ENCODE results near the gene ECE2.

The ECE2 gene

DNA sequence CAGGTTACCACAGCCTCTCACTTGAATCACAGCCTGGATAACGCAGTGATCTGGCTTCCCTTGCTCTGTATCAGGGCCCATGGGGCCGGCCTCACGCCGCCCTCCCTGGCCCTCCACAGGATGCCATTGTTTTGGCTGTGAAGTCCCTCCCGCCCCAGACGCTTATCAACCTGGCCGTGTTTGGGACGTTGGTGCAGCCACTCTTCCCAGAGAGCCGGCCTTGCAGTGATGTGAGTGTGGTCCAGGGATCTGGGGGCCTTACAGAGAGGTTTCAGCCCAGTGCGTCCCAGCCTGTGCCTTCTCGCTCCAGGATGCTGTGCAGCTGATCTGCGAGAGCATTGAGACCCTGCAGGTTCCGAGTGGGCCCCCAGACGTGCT is 39.8 kb upstream of the ECE2 start:
- H3K27me3 Mint-ChIP-seq = peaks cover 16% of the 10 kb centered on the region
- H3K9me3 Mint-ChIP-seq = peaks cover 2% of the 10 kb centered on the region
- no peak for DNase-seq (ENCODE audit: low spot score in 2 of 2)
- peaks cover 6% of the 10 kb centered on the region for H3K4me1 Mint-ChIP-seq
- peaks cover 2% of the 10 kb centered on the region for H3K36me3 Mint-ChIP-seq
- no peak for ATAC-seq (ENCODE audit: low read depth)
- H3K4me3 Mint-ChIP-seq = no peak overlapping the region
- no peak overlapping the region for H3K27ac Mint-ChIP-seq

DNA sequence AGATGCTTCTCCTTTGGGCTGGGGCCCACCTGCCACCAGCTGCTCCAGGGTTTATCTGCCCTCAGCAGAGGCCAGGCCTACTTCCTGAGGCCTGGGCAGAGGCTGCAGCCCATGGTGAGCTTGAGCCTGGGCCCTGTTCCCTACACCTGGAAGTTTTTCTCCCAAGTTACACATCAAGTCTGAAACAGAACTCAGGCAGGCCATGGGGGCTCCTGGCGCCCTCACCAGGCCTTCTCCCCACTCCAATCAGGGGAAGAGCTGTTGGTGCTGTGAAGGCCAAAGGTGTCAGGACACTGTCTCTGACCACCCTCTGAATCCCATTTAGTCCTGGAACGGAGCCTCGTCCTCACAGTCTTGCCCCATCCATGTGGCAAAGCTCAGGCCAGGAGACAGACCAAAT is 39.2 kb upstream of the ECE2 start:
- H3K4me1 Mint-ChIP-seq = peaks cover 3% of the 10 kb centered on the region
- H3K4me3 Mint-ChIP-seq = no peak overlapping the region
- no peak for DNase-seq (ENCODE audit: low spot score in 2 of 2)
- no peak for ATAC-seq (ENCODE audit: low read depth)
- H3K27me3 Mint-ChIP-seq = peaks cover 11% of the 10 kb centered on the region
- peaks cover 2% of the 10 kb centered on the region for H3K36me3 Mint-ChIP-seq
- H3K27ac Mint-ChIP-seq = no peak overlapping the region
- peaks cover 2% of the 10 kb centered on the region for H3K9me3 Mint-ChIP-seq

DNA sequence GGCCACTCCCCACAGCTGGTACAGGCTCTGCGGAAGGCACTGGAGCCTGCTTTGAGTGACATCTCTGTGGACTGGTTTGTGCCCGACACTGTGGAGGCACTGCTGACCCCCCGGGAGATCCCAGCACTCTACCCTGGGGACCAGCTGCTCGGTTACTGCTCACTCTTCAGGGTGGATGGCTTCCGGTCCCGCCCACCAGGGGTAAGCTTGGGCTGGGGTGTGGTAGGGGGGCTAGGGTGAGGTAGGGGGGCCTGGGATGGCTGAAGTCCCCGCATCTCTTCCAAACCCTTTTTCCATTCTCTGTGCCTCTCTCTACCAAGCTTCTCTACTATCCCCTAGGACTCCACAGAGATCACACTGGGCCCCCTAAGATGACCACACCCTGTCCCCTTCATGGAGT is 38.6 kb upstream of the ECE2 start:
- Mint-ChIP-seq H3K9me3 (peaks cover 2% of the 10 kb centered on the region), H3K27ac (no peak overlapping the region), H3K36me3 (peaks cover 4% of the 10 kb centered on the region), H3K4me1 (peaks cover 3% of the 10 kb centered on the region), H3K4me3 (no peak overlapping the region), H3K27me3 (peaks cover 10% of the 10 kb centered on the region)
- no peak for ATAC-seq (ENCODE audit: low read depth)
- DNase-seq (ENCODE audit: low spot score in 2 of 2) = no peak

DNA sequence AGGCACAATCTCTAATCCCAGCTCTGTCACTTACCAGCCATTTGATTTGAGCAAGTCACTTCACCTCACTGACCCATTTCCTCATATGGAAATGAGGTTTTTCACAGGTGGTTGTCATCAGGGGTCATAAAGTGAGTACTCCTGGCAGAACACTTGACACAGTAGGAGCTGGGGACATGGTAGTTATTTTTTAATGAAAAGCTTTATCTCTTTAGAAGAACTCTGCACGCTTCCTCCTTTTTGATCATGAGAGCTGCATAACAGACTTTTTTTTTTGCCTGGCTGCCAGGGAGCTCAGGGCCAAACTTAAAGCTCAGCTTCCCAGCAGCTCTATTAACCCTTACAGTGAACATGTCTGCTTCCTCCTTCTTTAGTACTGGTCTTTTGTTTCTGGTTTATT is 38.0 kb upstream of the ECE2 start:
- H3K4me3 Mint-ChIP-seq = no peak overlapping the region
- no peak overlapping the region for H3K27ac Mint-ChIP-seq
- peaks cover 10% of the 10 kb centered on the region for H3K36me3 Mint-ChIP-seq
- no peak for DNase-seq (ENCODE audit: low spot score in 2 of 2)
- peaks cover 3% of the 10 kb centered on the region for H3K4me1 Mint-ChIP-seq
- H3K27me3 Mint-ChIP-seq = peaks cover 5% of the 10 kb centered on the region
- ATAC-seq (ENCODE audit: low read depth) = no peak
- peaks cover 2% of the 10 kb centered on the region for H3K9me3 Mint-ChIP-seq

DNA sequence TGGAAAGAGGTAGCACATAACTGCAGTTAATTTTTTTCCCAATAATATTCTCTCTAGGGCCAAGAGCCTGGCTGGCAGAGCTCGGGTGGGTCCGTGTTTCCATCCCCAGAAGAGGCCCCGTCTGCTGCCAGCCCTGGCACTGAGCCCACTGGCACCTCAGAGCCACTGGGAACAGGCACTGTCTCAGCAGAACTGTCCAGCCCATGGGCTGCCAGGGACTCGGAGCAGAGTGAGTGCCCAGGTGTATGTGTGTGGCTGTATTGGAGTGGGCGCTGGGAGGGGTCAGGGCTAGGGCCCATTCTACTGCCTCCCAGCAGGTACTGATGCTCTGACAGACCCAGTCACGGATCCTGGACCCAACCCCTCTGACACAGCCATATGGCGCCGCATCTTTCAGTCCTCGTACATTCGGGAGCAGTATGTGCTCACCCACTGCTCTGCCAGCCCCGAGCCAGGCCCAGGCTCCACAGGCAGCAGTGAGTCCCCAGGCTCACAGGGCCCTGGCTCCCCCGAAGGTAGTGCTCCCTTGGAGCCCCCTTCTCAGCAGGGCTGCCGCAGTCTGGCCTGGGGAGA is 37.5 kb upstream of the ECE2 start:
- DNase-seq (ENCODE audit: low spot score in 2 of 2) (no peak), ATAC-seq (ENCODE audit: low read depth) (no peak)
- Mint-ChIP-seq H3K27ac (no peak overlapping the region), H3K27me3 (peaks cover 2% of the 10 kb centered on the region), H3K9me3 (peaks cover 2% of the 10 kb centered on the region), H3K4me1 (peaks cover 3% of the 10 kb centered on the region), H3K4me3 (no peak overlapping the region), H3K36me3 (peaks cover 11% of the 10 kb centered on the region)

DNA sequence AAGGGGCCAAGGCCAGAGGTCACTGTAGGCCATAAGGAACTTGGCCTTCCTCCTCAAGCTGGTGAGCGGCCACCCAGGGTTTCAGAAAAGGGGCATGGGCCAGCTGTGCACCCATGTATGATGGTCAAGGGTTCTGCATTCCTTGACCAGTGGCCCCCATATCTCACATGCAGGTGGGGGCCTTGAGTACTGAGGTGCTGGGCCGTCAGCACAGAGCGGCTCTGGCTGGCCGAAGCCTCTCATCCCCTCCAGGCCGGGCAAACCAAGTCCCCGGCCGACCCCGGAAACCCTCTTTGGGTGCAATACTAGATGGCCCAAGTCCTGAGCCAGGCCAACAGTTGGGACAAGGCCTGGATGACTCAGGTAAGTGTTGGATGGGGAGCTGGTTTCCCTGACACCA is 36.6 kb upstream of the ECE2 start:
- Mint-ChIP-seq H3K9me3 (peaks cover 2% of the 10 kb centered on the region), H3K4me3 (no peak overlapping the region), H3K27me3 (peaks cover 2% of the 10 kb centered on the region), H3K4me1 (peaks cover 3% of the 10 kb centered on the region), H3K36me3 (peaks cover 15% of the 10 kb centered on the region), H3K27ac (no peak overlapping the region)
- ATAC-seq (ENCODE audit: low read depth) = no peak
- DNase-seq (ENCODE audit: low spot score in 2 of 2) = no peak

DNA sequence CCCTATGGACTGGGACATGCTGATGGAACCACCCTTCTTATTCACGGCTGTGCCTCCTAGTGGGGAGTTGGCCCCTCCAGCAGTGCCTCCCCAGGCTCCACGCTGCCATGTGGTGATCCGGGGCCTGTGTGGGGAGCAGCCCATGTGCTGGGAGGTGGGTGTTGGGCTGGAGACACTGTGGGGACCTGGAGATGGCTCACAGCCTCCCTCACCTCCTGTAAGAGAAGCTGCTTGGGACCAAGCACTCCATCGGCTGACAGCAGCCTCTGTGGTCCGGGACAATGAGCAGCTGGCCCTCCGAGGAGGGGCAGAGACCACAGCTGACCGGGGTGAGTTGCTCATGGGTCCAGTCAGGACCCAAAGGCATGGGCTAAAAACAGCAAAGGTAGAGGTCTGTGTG is 36.1 kb upstream of the ECE2 start:
- peaks cover 3% of the 10 kb centered on the region for H3K4me1 Mint-ChIP-seq
- H3K9me3 Mint-ChIP-seq = peaks cover 2% of the 10 kb centered on the region
- peaks cover 2% of the 10 kb centered on the region for H3K27me3 Mint-ChIP-seq
- no peak overlapping the region for H3K4me3 Mint-ChIP-seq
- H3K27ac Mint-ChIP-seq = no peak overlapping the region
- ATAC-seq (ENCODE audit: low read depth) (no peak), DNase-seq (ENCODE audit: low spot score in 2 of 2) (no peak)
- H3K36me3 Mint-ChIP-seq = peaks cover 19% of the 10 kb centered on the region

DNA sequence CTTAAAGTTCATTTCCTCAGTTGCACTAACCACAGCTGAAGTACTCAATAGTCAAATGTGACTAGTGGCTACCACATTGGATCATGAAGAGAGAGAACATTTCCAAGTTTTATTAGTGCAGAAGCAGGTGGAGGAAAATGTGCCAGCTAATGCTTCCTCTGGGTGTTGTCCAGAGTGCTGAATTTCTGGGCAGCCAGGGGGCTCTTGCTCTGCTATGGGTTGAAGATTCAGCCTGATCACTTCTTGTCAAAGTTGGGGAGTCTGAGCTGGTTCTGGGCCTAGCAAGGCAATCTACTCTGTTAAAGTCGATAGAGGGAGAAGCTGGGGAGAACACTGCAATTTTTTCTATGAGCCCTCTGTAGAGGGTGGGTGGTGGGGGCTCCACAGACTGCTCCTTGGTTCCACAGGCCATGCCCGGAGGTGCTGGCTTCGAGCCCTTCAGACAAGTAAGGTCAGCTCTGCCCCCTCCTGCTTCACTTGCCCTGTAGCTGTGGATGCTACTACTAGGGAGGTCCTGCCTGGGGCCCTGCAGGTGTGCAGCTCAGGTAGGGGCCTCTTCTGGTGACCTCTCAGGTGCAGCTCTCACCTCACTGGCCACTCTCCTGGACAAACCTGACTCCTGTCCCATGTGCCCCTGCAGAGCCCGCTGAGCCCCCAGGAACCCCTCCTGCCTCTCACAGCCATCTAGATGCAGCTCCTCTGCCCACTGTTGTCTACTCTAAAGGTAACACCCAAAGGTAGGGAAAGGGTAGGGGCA is 35.3 kb upstream of the ECE2 start:
- Mint-ChIP-seq H3K27ac (no peak overlapping the region), H3K27me3 (peaks cover 2% of the 10 kb centered on the region), H3K9me3 (peaks cover 2% of the 10 kb centered on the region), H3K4me3 (no peak overlapping the region), H3K4me1 (peaks cover 3% of the 10 kb centered on the region), H3K36me3 (peaks cover 25% of the 10 kb centered on the region)
- DNase-seq (ENCODE audit: low spot score in 2 of 2) (no peak), ATAC-seq (ENCODE audit: low read depth) (no peak)

DNA sequence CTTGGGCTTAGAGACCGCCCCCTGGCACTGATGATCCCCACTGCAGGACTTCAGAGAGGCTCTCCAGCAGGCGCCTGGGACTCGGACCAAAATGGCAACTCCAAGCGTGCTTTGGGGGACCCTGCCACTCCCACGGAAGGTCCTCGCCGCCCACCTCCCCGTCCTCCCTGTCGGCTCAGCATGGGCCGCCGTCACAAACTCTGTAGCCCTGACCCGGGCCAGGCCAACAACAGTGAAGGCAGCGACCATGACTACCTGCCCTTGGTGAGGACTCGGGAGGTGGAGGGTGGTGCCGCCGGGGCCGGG is 34.7 kb upstream of the ECE2 start:
- no peak for ATAC-seq (ENCODE audit: low read depth)
- Mint-ChIP-seq H3K4me3 (no peak overlapping the region), H3K36me3 (peaks cover 30% of the 10 kb centered on the region), H3K27ac (no peak overlapping the region), H3K9me3 (peaks cover 2% of the 10 kb centered on the region), H3K27me3 (peaks cover 2% of the 10 kb centered on the region), H3K4me1 (peaks cover 7% of the 10 kb centered on the region)
- no peak for DNase-seq (ENCODE audit: low spot score in 2 of 2)

DNA sequence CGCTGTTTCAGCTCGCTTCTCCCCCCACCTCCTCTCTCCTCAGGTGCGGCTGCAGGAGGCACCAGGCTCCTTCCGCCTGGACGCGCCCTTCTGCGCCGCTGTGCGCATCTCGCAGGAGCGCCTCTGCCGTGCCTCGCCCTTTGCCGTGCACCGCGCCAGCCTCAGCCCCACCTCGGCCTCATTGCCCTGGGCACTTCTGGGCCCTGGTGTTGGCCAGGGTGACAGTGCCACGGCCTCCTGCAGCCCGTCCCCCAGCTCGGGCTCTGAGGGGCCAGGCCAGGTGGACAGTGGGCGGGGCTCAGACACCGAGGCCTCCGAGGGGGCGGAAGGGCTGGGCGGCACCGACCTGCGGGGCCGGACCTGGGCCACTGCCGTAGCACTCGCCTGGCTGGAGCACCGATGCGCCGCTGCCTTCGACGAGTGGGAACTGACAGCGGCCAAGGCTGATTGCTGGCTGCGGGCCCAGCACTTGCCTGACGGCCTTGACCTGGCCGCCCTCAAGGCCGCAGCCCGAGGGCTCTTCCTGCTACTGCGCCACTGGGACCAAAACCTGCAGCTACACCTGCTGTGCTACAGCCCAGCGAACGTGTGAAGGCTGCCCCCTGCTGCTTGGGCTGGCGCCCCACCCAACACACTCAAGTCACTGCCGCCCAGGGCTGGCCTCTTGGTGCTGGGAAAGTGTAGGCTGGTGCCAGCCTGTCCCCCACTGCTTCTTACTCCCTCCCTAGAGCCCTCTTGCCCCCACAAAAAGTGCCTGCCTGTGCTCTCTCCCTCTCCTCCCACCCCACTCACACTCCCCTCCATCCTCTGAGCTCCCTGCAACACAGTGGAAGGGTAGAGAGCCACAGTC is 34.1 kb upstream of the ECE2 start:
- H3K9me3 Mint-ChIP-seq = peaks cover 2% of the 10 kb centered on the region
- H3K4me3 Mint-ChIP-seq = peak overlapping the region; percentile 32
- H3K4me1 Mint-ChIP-seq = peaks cover 8% of the 10 kb centered on the region
- H3K27ac Mint-ChIP-seq = no peak overlapping the region
- peaks cover 2% of the 10 kb centered on the region for H3K27me3 Mint-ChIP-seq
- no peak for DNase-seq (ENCODE audit: low spot score in 2 of 2)
- H3K36me3 Mint-ChIP-seq = peaks cover 30% of the 10 kb centered on the region
- ATAC-seq (ENCODE audit: low read depth) = peak; percentile 65

DNA sequence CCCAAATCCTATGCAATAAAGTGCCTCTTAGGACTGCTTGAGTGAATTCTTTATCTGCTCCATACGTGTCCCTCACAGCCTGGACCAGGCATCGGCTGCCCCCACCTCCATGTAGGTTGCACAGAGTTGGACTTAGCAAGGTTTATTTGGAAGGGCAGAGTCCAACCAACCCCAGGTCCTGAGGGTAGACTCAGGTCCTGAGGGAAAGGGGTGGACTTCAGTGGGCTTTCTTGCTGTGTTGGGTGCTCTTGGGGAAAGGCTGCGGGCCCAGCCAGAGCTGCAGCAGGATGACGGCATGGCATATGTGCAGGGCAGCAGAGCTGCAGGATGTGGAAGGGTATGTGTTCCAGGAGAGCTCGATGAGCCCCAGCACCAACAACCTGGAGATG is 33.5 kb upstream of the ECE2 start:
- ATAC-seq (ENCODE audit: low read depth) (no peak), DNase-seq (ENCODE audit: low spot score in 2 of 2) (no peak)
- Mint-ChIP-seq H3K27me3 (peaks cover 2% of the 10 kb centered on the region), H3K4me1 (peaks cover 8% of the 10 kb centered on the region), H3K9me3 (peaks cover 2% of the 10 kb centered on the region), H3K27ac (no peak overlapping the region), H3K4me3 (no peak overlapping the region), H3K36me3 (peaks cover 30% of the 10 kb centered on the region)

DNA sequence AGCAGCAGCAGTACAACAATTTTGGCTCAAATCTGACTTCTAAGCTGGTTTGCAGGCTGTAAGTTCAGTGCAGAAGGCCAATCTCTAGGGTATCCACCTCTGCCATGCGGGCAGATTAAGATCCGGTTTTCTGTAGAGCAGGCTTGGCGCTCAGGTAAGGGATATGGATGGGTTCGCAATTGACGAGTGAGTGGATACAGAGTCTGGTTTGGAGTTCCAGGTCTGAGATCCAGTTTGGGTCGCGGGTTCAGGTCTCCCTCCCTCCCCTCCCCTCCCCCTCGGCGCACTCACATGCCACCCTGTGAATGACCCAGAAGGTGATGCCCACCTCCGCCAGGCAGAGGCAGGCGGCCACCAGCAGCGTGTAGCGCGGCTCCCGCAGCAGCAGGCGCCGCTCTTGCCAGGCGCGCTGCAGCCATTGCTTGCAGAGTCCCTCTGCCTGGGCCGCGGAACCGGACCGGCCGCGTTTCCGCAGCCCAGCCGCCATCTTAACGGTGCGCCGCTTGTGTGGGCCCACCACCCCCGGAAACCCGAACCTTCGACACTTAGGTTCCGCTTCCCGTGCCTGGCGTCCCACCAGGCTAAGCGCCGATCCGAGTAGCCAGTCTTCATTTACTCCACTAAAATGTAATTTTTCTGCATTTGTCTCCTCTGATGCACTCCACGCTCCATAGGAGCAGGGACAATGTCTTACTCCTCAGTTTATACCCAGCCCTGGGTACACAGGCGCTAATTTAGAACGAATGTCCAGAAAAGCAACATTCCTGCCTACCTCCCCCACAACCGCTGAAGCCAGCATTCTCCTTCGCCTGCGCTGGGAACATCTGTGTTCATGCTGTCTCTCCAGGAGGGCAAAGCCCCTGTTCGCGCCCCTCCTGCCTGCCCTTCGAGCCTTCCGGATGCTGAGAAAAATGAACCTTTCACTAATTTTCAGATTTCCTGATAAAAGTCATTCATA is 27.1 kb upstream of the ECE2 start, which contains the start of gene ALG3:
TSS of gene ALG3 (minus strand) at position 509 of the 958 bp plus-strand sequence. CDS start at position 487, 22 bp downstream.
- no peaks in the 10 kb centered on the region for H3K27me3 Mint-ChIP-seq
- H3K4me3 Mint-ChIP-seq = peak within 1 kb of the TSS; percentile 97
- H3K4me1 Mint-ChIP-seq = peaks cover 11% of the 10 kb centered on the region
- peak; percentile 85 to 86 for DNase-seq (ENCODE audit: low spot score in 2 of 2)
- H3K9me3 Mint-ChIP-seq = no peaks in the 10 kb centered on the region
- ATAC-seq (ENCODE audit: low read depth) = peak; percentile 52
- peaks cover 17% of the 10 kb centered on the region for H3K36me3 Mint-ChIP-seq
- H3K27ac Mint-ChIP-seq = peak within 1 kb of the TSS; percentile 93

DNA sequence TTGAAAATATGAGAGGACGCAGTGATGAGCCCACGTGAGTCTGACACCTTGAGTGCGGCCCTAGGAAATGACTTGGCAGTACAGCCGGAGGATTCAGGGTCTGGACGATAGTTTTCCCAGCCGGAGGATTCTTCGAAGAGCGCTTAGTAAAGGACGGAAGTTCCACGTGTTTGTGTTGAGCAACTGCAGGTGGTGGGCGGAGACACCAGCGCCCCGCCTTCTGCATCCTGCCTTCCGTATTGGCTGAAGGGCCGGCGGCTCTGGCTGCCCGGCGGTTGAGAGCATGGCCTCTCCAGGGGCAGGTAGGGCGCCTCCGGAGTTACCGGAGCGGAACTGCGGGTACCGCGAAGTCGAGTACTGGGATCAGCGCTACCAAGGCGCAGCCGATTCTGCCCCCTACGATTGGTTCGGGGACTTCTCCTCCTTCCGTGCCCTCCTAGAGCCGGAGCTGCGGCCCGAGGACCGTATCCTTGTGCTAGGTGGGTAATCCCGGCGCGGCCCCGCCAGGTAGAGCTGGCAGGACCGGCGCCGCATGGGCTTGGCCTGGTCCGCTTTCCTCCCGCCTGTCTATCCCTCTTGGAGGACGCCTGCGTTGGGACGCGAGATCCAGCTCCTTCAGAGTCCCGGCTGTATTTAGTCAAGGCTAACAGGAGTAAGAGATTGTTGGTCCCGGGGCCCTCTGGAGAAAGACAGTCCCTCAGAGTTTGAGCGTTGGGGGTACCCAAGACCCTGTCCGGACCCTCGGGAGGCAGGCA is 26.2 kb upstream of the ECE2 start, which contains the start of gene EEF1AKMT4:
TSS of gene EEF1AKMT4 (plus strand) at position 261 of the 755 bp plus-strand sequence. CDS start at position 284, 23 bp downstream.
- peak within 1 kb of the TSS; percentile 93 for H3K27ac Mint-ChIP-seq
- peaks cover 12% of the 10 kb centered on the region for H3K36me3 Mint-ChIP-seq
- H3K27me3 Mint-ChIP-seq = no peaks in the 10 kb centered on the region
- peaks cover 11% of the 10 kb centered on the region for H3K4me1 Mint-ChIP-seq
- ATAC-seq (ENCODE audit: low read depth) = peak; percentile 81
- H3K9me3 Mint-ChIP-seq = no peaks in the 10 kb centered on the region
- DNase-seq (ENCODE audit: low spot score in 2 of 2) = peak; percentile 86 to 89
- H3K4me3 Mint-ChIP-seq = peak within 1 kb of the TSS; percentile 97

Measured in memory B cell (primary cell).